ENCODE results near the gene CLECL1.

DNA sequence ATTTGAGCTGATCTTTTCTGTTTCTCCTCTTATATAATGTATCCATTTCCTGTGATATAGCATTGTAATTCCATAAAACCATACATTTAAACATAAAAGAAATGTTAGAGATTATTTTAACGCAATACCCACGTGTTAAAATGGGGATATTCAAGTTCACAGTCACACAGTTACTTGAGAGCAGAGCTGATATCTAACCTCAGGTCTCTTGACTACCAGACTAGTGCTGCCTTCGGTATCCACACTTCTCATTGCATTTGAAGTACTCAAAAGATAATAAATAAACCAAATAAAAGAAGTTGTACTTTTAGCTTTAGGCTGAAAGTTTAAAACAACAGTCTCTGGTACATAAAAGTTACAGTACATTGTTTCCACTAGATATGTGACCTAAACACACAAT is 2.9 kb downstream of the CLECL1 start:
- TF ChIP-seq POLR2A (IDR thresholded peaks at IDR 0.05; ENCODE audit: low read length) (no peak), GATA1 (IDR thresholded peaks at IDR 0.05; ENCODE audit: low read depth, low read length) (no peak)
